IMR-90 (cell line): ENCODE data around the gene SCARF1. TPM values are rescaled to one million over a fixed set of nuclear protein-coding genes. Genes with fewer than 3 reads are reported as not detected.

Experiments
- ATAC-seq: fragments of 200-7000 bp; cut with Tn5 transposase; 2 replicates; pipeline ENCODE4 v1.9.1; 2020; ENCODE audit warnings: low read depth, mild to moderate bottlenecking, moderate library complexity
- BruUV-seq: library from RNA; stranded (reverse); fragments of 400-500 nt; replicated peaks from 2 replicates; lab custom pipeline; 2021; lab: Mats Ljungman, UMichigan
- CTCF ChIA-PET: fragments of 300-600 bp; formaldehyde crosslinking; extraction: SDS; loops from one replicate; lab custom pipeline; 2021; ENCODE audit warnings: antibody characterized with exemption; lab: Yijun Ruan, JAX
- POLR2A ChIA-PET: fragments of 300-600 bp; sonication (Branson Sonifier 250); formaldehyde crosslinking; loops from one replicate; lab custom pipeline; 2022; ENCODE audit warnings: antibody characterized with exemption; ENCODE audit not compliant: unreplicated experiment; lab: Charles Lee
- DNase-seq: peaks from one replicate; pipeline ENCODE4 v3.0.0; 2013
- H2AFZ ChIP-seq: replicated peaks from 2 replicates; pipeline ENCODE3; 2013; ENCODE audit warnings: low read length, mild to moderate bottlenecking; ENCODE audit not compliant: poor library complexity
- H2AK5ac ChIP-seq: 2 replicates; pipeline ENCODE4 v1.6.1; 2013; ENCODE audit warnings: low read depth, low read length, inconsistent platforms
- H2AK9ac ChIP-seq: replicated peaks from 2 replicates; pipeline ENCODE3; 2013; ENCODE audit warnings: mild to moderate bottlenecking, low read depth, low read length, moderate library complexity; ENCODE audit not compliant: poor library complexity
- H2BK120ac ChIP-seq: 2 replicates; pipeline ENCODE4 v1.6.1; 2013; ENCODE audit warnings: low read depth, low read length, inconsistent platforms
- H2BK15ac ChIP-seq: 3 replicates; pipeline ENCODE4 v1.6.1; 2013; ENCODE audit warnings: low read depth, low read length, inconsistent platforms
- H2BK20ac ChIP-seq: 2 replicates; pipeline ENCODE4 v1.6.1; 2013; ENCODE audit warnings: low read depth, mild to moderate bottlenecking, inconsistent platforms, low read length, moderate library complexity
- H2BK5ac ChIP-seq: 2 replicates; pipeline ENCODE4 v1.6.1; 2013; ENCODE audit warnings: mild to moderate bottlenecking, low read depth, low read length, inconsistent platforms; ENCODE audit not compliant: poor library complexity, severe bottlenecking
- H3K14ac ChIP-seq: replicated peaks from 2 replicates; pipeline ENCODE4 v1.6.1; 2013; ENCODE audit warnings: low read depth, low read length, inconsistent platforms
- H3K18ac ChIP-seq: 2 replicates; pipeline ENCODE4 v1.6.1; 2013; ENCODE audit warnings: low read depth, low read length, control low read depth
- H3K23ac ChIP-seq: 2 replicates; pipeline ENCODE4 v1.6.1; 2013; ENCODE audit warnings: low read depth, low read length, inconsistent platforms
- H3K27ac ChIP-seq: 2 replicates; pipeline ENCODE4 v1.5.1; 2013; ENCODE audit warnings: mild to moderate bottlenecking, control low read depth, low read length; ENCODE audit not compliant: insufficient read depth
- H3K27me3 ChIP-seq: 2 replicates; pipeline ENCODE4 v1.6.1; 2013; ENCODE audit warnings: low read length; ENCODE audit not compliant: control insufficient read depth, insufficient read depth
- H3K36me3 ChIP-seq: 2 replicates; pipeline ENCODE4 v1.6.1; 2013; ENCODE audit warnings: low read length, mixed read lengths; ENCODE audit not compliant: control insufficient read depth, insufficient read depth
- H3K4ac ChIP-seq: 2 replicates; pipeline ENCODE4 v1.6.1; 2013; ENCODE audit warnings: low read depth, low read length, inconsistent platforms
- H3K4me1 ChIP-seq: 2 replicates; pipeline ENCODE4 v1.6.1; 2013; ENCODE audit warnings: low read length, mixed read lengths; ENCODE audit not compliant: control insufficient read depth, insufficient read depth
- H3K4me2 ChIP-seq: 2 replicates; pipeline ENCODE4 v1.6.1; 2013; ENCODE audit warnings: low read depth, mild to moderate bottlenecking, control low read depth, low read length, moderate library complexity
- H3K4me3 ChIP-seq: 2 replicates; pipeline ENCODE4 v1.5.1; 2013; ENCODE audit warnings: low read depth, mild to moderate bottlenecking, control low read depth, low read length, moderate library complexity; ENCODE audit not compliant: insufficient read depth
- H3K56ac ChIP-seq: 2 replicates; pipeline ENCODE4 v1.6.1; 2013; ENCODE audit warnings: low read length, inconsistent platforms; ENCODE audit not compliant: insufficient read depth; ENCODE audit errors: extremely low read depth
- H3K79me1 ChIP-seq, 2 experiments: 2 replicates each; pipeline ENCODE4 v1.6.1; 2013; ENCODE audit warnings: low read length in 2 of 2, inconsistent platforms in 1 of 2, low read depth in 1 of 2
- H3K9ac ChIP-seq: 2 replicates; pipeline ENCODE4 v1.6.1; 2013; ENCODE audit warnings: low read depth, low read length, control low read depth
- H3K9me1 ChIP-seq: 2 replicates; pipeline ENCODE4 v1.6.1; 2013; ENCODE audit warnings: low read length, inconsistent platforms; ENCODE audit not compliant: insufficient read depth
- H3K9me3 ChIP-seq: 2 replicates; pipeline ENCODE4 v1.6.1; 2013; ENCODE audit warnings: low read length; ENCODE audit not compliant: control insufficient read depth, insufficient read depth
- H4K20me1 ChIP-seq: 2 replicates; pipeline ENCODE4 v1.6.1; 2013; ENCODE audit warnings: low read length, inconsistent platforms; ENCODE audit not compliant: insufficient read depth
- H4K5ac ChIP-seq: 2 replicates; pipeline ENCODE4 v1.6.1; 2013; ENCODE audit warnings: mild to moderate bottlenecking, low read depth, low read length, control low read depth
- H4K8ac ChIP-seq, 2 experiments: 2 replicates each; pipeline ENCODE4 v1.6.1; 2013; ENCODE audit warnings: low read depth in 2 of 2, low read length in 2 of 2, control low read depth in 1 of 2, inconsistent platforms in 1 of 2
- H4K91ac ChIP-seq: 2 replicates; pipeline ENCODE4 v1.6.1; 2013; ENCODE audit warnings: low read depth, low read length, inconsistent platforms; ENCODE audit not compliant: insufficient read depth
- BHLHE40 ChIP-seq: fragments of 150-350 bp; IDR thresholded peaks from 2 replicates; pipeline ENCODE4 v1.6.1; 2016; ENCODE audit warnings: mild to moderate bottlenecking, low read depth, low read length
- CEBPB ChIP-seq: IDR thresholded peaks from 2 replicates; pipeline ENCODE4 v1.6.1; 2012; ENCODE audit warnings: low read depth, low read length, improper control_type of control experiment
- ELK1 ChIP-seq: fragments of 150-350 bp; IDR thresholded peaks from 2 replicates; pipeline ENCODE4 v1.6.1; 2016; ENCODE audit warnings: low read depth, mild to moderate bottlenecking, low read length, moderate library complexity, borderline replicate concordance
- MAFK ChIP-seq: IDR thresholded peaks from 2 replicates; pipeline ENCODE4 v1.6.1; 2012; ENCODE audit warnings: low read depth, low read length, improper control_type of control experiment
- MAZ ChIP-seq: IDR thresholded peaks from 2 replicates; pipeline ENCODE4 v1.6.1; 2012; ENCODE audit warnings: low read depth, mild to moderate bottlenecking, low read length, improper control_type of control experiment, moderate library complexity, borderline replicate concordance
- MXI1 ChIP-seq: IDR thresholded peaks from 2 replicates; pipeline ENCODE4 v1.6.1; 2012; ENCODE audit warnings: low read depth, mild to moderate bottlenecking, low read length, moderate library complexity, borderline replicate concordance
- NFE2L2 ChIP-seq: fragments of 150-350 bp; IDR thresholded peaks from 2 replicates; pipeline ENCODE4 v1.6.1; 2016; ENCODE audit warnings: low read depth, mild to moderate bottlenecking, low read length
- POLR2A ChIP-seq: IDR thresholded peaks from 2 replicates; pipeline ENCODE4 v1.6.1; 2012; ENCODE audit warnings: mild to moderate bottlenecking, low read depth, low read length
- RAD21 ChIP-seq: IDR thresholded peaks from 2 replicates; pipeline ENCODE4 v1.6.1; 2012; ENCODE audit warnings: low read length, improper control_type of control experiment
- RCOR1 ChIP-seq: IDR thresholded peaks from 2 replicates; pipeline ENCODE4 v1.6.1; 2012; ENCODE audit warnings: mild to moderate bottlenecking, low read length, improper control_type of control experiment; ENCODE audit not compliant: insufficient replicate concordance
- RFX5 ChIP-seq: IDR thresholded peaks from 2 replicates; pipeline ENCODE4 v1.8.0; 2012; ENCODE audit warnings: low read depth, mild to moderate bottlenecking, low read length, moderate library complexity
- SMC3 ChIP-seq: fragments of 150-350 bp; IDR thresholded peaks from 2 replicates; pipeline ENCODE4 v1.6.1; 2016; ENCODE audit warnings: low read depth, mild to moderate bottlenecking, antibody characterized with exemption, low read length, moderate library complexity
- USF2 ChIP-seq: fragments of 150-350 bp; IDR thresholded peaks from 2 replicates; pipeline ENCODE4 v1.6.1; 2017; ENCODE audit warnings: mild to moderate bottlenecking, antibody characterized with exemption, low read length, low read depth
- WGBS, 2 experiments: methylation state at CpG; one replicate each; pipeline versions ENCODE4 v1.1.5 to v1.1.7; 2013; ENCODE audit warnings: missing lambda C conversion rate in 2 of 2; ENCODE audit not compliant: insufficient read length in 1 of 2; ENCODE audit errors: extremely low coverage in 2 of 2; 5-methylcytosine and 5-hydroxymethylcytosine counted together
- dilution Hi-C: fragments of 300-500 bp; cut with HindIII; formaldehyde crosslinking; loops from one replicate; pipeline ENCODE4 v1.14.3; 2018; ENCODE audit warnings: low sequenced_read_pairs; ENCODE audit not compliant: unreplicated experiment
- in situ Hi-C: fragments of 300-500 bp; cut with MboI; formaldehyde crosslinking; loops from 3 replicates; pipeline ENCODE4 v1.14.3; 2019; ENCODE audit warnings: low sequenced_read_pairs, inconsistent platforms, mixed read lengths
- intact Hi-C: fragments of 100-400 bp; cut with micrococcal nuclease; formaldehyde crosslinking; loops from 2 replicates; pipeline ENCODE4 v1.10.0; 2022
- polyA plus RNA-seq, 3 experiments: library from polyadenylated mRNA; depleted of rRNA; stranded (reverse); fragments of >200 nt; gene quantifications; 2 replicates each; pipeline ENCODE4 v1.2.3, GENCODE V29; 2012; ENCODE audit warnings: low replicate concordance in 1 of 3
- total RNA-seq: library from RNA; depleted of rRNA; stranded (reverse); fragments of >200 nt; gene quantifications from 2 replicates; pipeline ENCODE4 v1.2.3, GENCODE V29; 2012
- TF ChIP-seq, protein P1 (sequence below): conservative IDR thresholded peaks from 2 replicates; pipeline ENCODE4 v1.5.1; 2012; ENCODE audit warnings: mild to moderate bottlenecking, low read depth, low read length, improper control_type of control experiment

Gene SCARF1
- total and polyA plus RNA-seq, 2 of the 4 experiments (the other 2 are of a cell fraction): 0.18 to 0.43 TPM

GRCh38 chr17:1592751-1593629 is 52.5 kb downstream of the SCARF1 start:
- no TSS peak for BruUV-seq
- Histone ChIP-seq H2AK9ac (no peak overlapping the region), H3K36me3 (no peaks in the 10 kb centered on the region), H3K56ac (no peak overlapping the region), H4K20me1 (peaks cover 7% of the 10 kb centered on the region), H3K4me3 (no peak overlapping the region), H4K8ac (no peak overlapping the region), H3K9me1 (peaks cover 10% of the 10 kb centered on the region), H3K9me3 (no peaks in the 10 kb centered on the region), H4K5ac (no peak overlapping the region), H3K27me3 (no peaks in the 10 kb centered on the region), H3K4me2 (no peak overlapping the region), H3K4me1 (peaks cover 13% of the 10 kb centered on the region), H4K91ac (no peak overlapping the region), H3K79me1 (no peaks in the 10 kb centered on the region), H2BK120ac (no peak overlapping the region), H2AK5ac (peak overlapping the region; percentile 39; the same call in 1 of the 2 replicates), H2BK20ac (no peak overlapping the region), H3K27ac (no peak overlapping the region), H3K4ac (no peak overlapping the region), H2BK15ac (no peak overlapping the region), H2AFZ (peak overlapping the region; percentile 23), H3K23ac (no peak overlapping the region), H2BK5ac (no peak overlapping the region), H3K18ac (no peak overlapping the region), H3K9ac (no peak overlapping the region), H3K14ac (no peak overlapping the region)
- 78% methylated on average over 9 of the region's 25 CpGs; no CpG with 5 or more reads in 1 of the 2 experiments for WGBS, 2 experiments
- intact Hi-C loops: loop anchor here (5.0 kb wide), 1 partner anchor 34 kb away; the partner anchor contains the start of gene SLC43A2
- DNase-seq (no peak), ATAC-seq (no peak)
- dilution Hi-C loops: no loop called here
- TF ChIP-seq ELK1: no peak
- TF ChIP-seq RFX5: no peak
- TF ChIP-seq MXI1: no peak
- no peak for TF ChIP-seq RAD21
- no peak for TF ChIP-seq SMC3
- no peak for TF ChIP-seq CEBPB
- no peak for TF ChIP-seq POLR2A
- no peak for TF ChIP-seq MAZ
- no peak for TF ChIP-seq MAFK
- TF ChIP-seq, protein P1, sequence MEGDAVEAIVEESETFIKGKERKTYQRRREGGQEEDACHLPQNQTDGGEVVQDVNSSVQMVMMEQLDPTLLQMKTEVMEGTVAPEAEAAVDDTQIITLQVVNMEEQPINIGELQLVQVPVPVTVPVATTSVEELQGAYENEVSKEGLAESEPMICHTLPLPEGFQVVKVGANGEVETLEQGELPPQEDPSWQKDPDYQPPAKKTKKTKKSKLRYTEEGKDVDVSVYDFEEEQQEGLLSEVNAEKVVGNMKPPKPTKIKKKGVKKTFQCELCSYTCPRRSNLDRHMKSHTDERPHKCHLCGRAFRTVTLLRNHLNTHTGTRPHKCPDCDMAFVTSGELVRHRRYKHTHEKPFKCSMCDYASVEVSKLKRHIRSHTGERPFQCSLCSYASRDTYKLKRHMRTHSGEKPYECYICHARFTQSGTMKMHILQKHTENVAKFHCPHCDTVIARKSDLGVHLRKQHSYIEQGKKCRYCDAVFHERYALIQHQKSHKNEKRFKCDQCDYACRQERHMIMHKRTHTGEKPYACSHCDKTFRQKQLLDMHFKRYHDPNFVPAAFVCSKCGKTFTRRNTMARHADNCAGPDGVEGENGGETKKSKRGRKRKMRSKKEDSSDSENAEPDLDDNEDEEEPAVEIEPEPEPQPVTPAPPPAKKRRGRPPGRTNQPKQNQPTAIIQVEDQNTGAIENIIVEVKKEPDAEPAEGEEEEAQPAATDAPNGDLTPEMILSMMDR: no peak
- no peak for TF ChIP-seq NFE2L2
- TF ChIP-seq USF2: no peak
- no peak for TF ChIP-seq RCOR1
- TF ChIP-seq BHLHE40: no peak
- in situ Hi-C loops: no loop called here
- POLR2A ChIA-PET: no interaction called here
- CTCF ChIA-PET: no interaction called here
